Adrenal gland (tissue), 5 donors: ENCODE results near the gene SEPTIN7.

ENCODE experiments used
- CTCF ChIP-seq, 6 experiments: fragments of 450-650 bp in 4 of 6; fragments of 200-600 bp in 2 of 6; sonication (generic) in 1 of 6; IDR thresholded peaks; 1 replicate in 5 of 6; 2 replicates in 1 of 6; pipeline versions ENCODE4 v1.5.1 to v1.8.0; 2016 to 2021; ENCODE audit warnings: antibody characterized with exemption in 6 of 6, mild to moderate bottlenecking in 2 of 6, moderate library complexity in 1 of 6
- POLR2A ChIP-seq, 2 donors: fragments of 450-650 bp; IDR thresholded peaks; one replicate each; pipeline ENCODE4 v1.6.1; 2017; ENCODE audit warnings: antibody characterized with exemption in 2 of 2, mild to moderate bottlenecking in 2 of 2, moderate library complexity in 1 of 2
- donor health status: DM: no; HTN: no; CAD: no.

GRCh38 chr7:35802649-35803048 is 1.8 kb downstream of the SEPTIN7 start:
- TF ChIP-seq CTCF (IDR thresholded peaks at IDR 0.05), result no peak
- no peak for TF ChIP-seq POLR2A (IDR thresholded peaks at IDR 0.05)
